ENCODE results near the gene SOX18. TPM values are rescaled to one million over a fixed set of nuclear protein-coding genes. Genes with fewer than 3 reads are reported as not detected.

The SOX18 gene
- total RNA-seq, 1 experiment from 2014 or later = 0.30 TPM

GRCh38 chr20:64072498-64073063 is 23.1 kb upstream of the SOX18 start:
- no peak overlapping the region for H3K4me3 ChIP-seq (ENCODE audit: low read depth, low read length, poor library complexity, severe bottlenecking)
- no peaks in the 10 kb centered on the region for H3K4me1 ChIP-seq (ENCODE audit: insufficient read depth, low read length, poor library complexity, severe bottlenecking)
- intact Hi-C loops (cut with micrococcal nuclease; ENCODE audit: unreplicated experiment) = no loop called here
- H3K27me3 ChIP-seq (replicated peaks; ENCODE audit: insufficient read depth, low read depth, low read length, poor library complexity) = no peaks in the 10 kb centered on the region
- peaks cover 6% of the 10 kb centered on the region for H3K36me3 ChIP-seq (ENCODE audit: insufficient read depth, low read length, poor library complexity, severe bottlenecking)
- TF ChIP-seq EZH2 (IDR thresholded peaks at IDR 0.05; ENCODE audit: borderline replicate concordance, low read depth, low read length, poor library complexity, severe bottlenecking) (no peak), CTCF (conservative IDR thresholded peaks at IDR 0.05; ENCODE audit: low read depth, low read length) (no peak)
- no peak for DNase-seq (ENCODE audit: low spot score)
- H3K9me3 ChIP-seq (ENCODE audit: low read depth, low read length, poor library complexity, severe bottlenecking) = no peaks in the 10 kb centered on the region
- ChIA-PET CTCF (no interaction called here), POLR2A (ENCODE audit: low non-redundant PET) (no interaction called here)
- BruUV-seq (replicated peaks) = no TSS peak
- H3K27ac ChIP-seq (ENCODE audit: low read depth, low read length, poor library complexity, severe bottlenecking) = no peak overlapping the region

GRCh38 chr20:64071341-64072332 is 22.2 kb upstream of the SOX18 start:
- intact Hi-C loops (cut with micrococcal nuclease; ENCODE audit: unreplicated experiment) = no loop called here
- no peaks in the 10 kb centered on the region for H3K27me3 ChIP-seq (replicated peaks; ENCODE audit: insufficient read depth, low read depth, low read length, poor library complexity)
- peaks cover 6% of the 10 kb centered on the region for H3K36me3 ChIP-seq (ENCODE audit: insufficient read depth, low read length, poor library complexity, severe bottlenecking)
- no TSS peak for BruUV-seq (replicated peaks)
- H3K4me1 ChIP-seq (ENCODE audit: insufficient read depth, low read length, poor library complexity, severe bottlenecking) = no peaks in the 10 kb centered on the region
- no peak overlapping the region for H3K4me3 ChIP-seq (ENCODE audit: low read depth, low read length, poor library complexity, severe bottlenecking)
- H3K27ac ChIP-seq (ENCODE audit: low read depth, low read length, poor library complexity, severe bottlenecking) = no peak overlapping the region
- DNase-seq (ENCODE audit: low spot score) = no peak
- TF ChIP-seq EZH2 (IDR thresholded peaks at IDR 0.05; ENCODE audit: borderline replicate concordance, low read depth, low read length, poor library complexity, severe bottlenecking) (no peak), CTCF (conservative IDR thresholded peaks at IDR 0.05; ENCODE audit: low read depth, low read length) (no peak)
- ChIA-PET CTCF (interaction anchor here (0.7 kb wide), 1 partner anchor 517 kb away, joined by 6 read pairs; no protein-coding TSS in a partner anchor), POLR2A (ENCODE audit: low non-redundant PET) (no interaction called here)
- no peaks in the 10 kb centered on the region for H3K9me3 ChIP-seq (ENCODE audit: low read depth, low read length, poor library complexity, severe bottlenecking)

- no peak overlapping the region for H3K4me3 ChIP-seq (ENCODE audit: low read depth, low read length, poor library complexity, severe bottlenecking)
- no peaks in the 10 kb centered on the region for H3K4me1 ChIP-seq (ENCODE audit: insufficient read depth, low read length, poor library complexity, severe bottlenecking)
- no peak for DNase-seq (ENCODE audit: low spot score)
- BruUV-seq (replicated peaks) = no TSS peak
- ChIA-PET CTCF (interaction anchor here (0.7 kb wide), 1 partner anchor 516 kb away, joined by 6 read pairs; no protein-coding TSS in a partner anchor), POLR2A (ENCODE audit: low non-redundant PET) (no interaction called here)
- intact Hi-C loops (cut with micrococcal nuclease; ENCODE audit: unreplicated experiment) = no loop called here
- no peak for TF ChIP-seq EZH2 (IDR thresholded peaks at IDR 0.05; ENCODE audit: borderline replicate concordance, low read depth, low read length, poor library complexity, severe bottlenecking)
- no peak for TF ChIP-seq CTCF (conservative IDR thresholded peaks at IDR 0.05; ENCODE audit: low read depth, low read length)
- peaks cover 6% of the 10 kb centered on the region for H3K36me3 ChIP-seq (ENCODE audit: insufficient read depth, low read length, poor library complexity, severe bottlenecking)
- H3K9me3 ChIP-seq (ENCODE audit: low read depth, low read length, poor library complexity, severe bottlenecking) = no peaks in the 10 kb centered on the region
- no peaks in the 10 kb centered on the region for H3K27me3 ChIP-seq (replicated peaks; ENCODE audit: insufficient read depth, low read depth, low read length, poor library complexity)
- H3K27ac ChIP-seq (ENCODE audit: low read depth, low read length, poor library complexity, severe bottlenecking) = no peak overlapping the region
Observed at GRCh38 chr20:64070244-64070993, 21.0 kb upstream of the SOX18 start.
